ENCODE data around the gene SLC22A23.

The SLC22A23 gene

GRCh38 chr6:3323696-3324261 lies 133.1 kb downstream of the SLC22A23 start:
- H3K27ac ChIP-seq, result no peak overlapping the region
- TF ChIP-seq ZFX (IDR thresholded peaks at IDR 0.05; ENCODE audit: borderline replicate concordance), result no peak

GRCh38 chr6:3323148-3323547 lies 133.7 kb downstream of the SLC22A23 start:
- no peak overlapping the region for H3K27ac ChIP-seq
- TF ChIP-seq CTCF (IDR thresholded peaks at IDR 0.05) (no peak), ZFX (IDR thresholded peaks at IDR 0.05; ENCODE audit: borderline replicate concordance) (no peak)

GRCh38 chr6:3322366-3322890 lies 134.4 kb downstream of the SLC22A23 start:
- H3K27ac ChIP-seq, result no peak overlapping the region
- TF ChIP-seq ZFX (IDR thresholded peaks at IDR 0.05; ENCODE audit: borderline replicate concordance), result no peak
- no peak for TF ChIP-seq CTCF (IDR thresholded peaks at IDR 0.05)

- TF ChIP-seq ZFX (IDR thresholded peaks at IDR 0.05; ENCODE audit: borderline replicate concordance) (no peak), CTCF (IDR thresholded peaks at IDR 0.05) (no peak)
- H3K27ac ChIP-seq, result no peak overlapping the region
Observed at GRCh38 chr6:3321875-3322274, 135.0 kb downstream of the SLC22A23 start.

GRCh38 chr6:3321042-3321441 lies 135.8 kb downstream of the SLC22A23 start:
- no peak for TF ChIP-seq ZFX (IDR thresholded peaks at IDR 0.05; ENCODE audit: borderline replicate concordance)
- no peak for TF ChIP-seq CTCF (IDR thresholded peaks at IDR 0.05)
- H3K27ac ChIP-seq, result no peak overlapping the region

GRCh38 chr6:3320238-3320811 lies 136.5 kb downstream of the SLC22A23 start:
- no peak overlapping the region for H3K27ac ChIP-seq

GRCh38 chr6:3319610-3320200 lies 137.1 kb downstream of the SLC22A23 start:
- no peak overlapping the region for H3K27ac ChIP-seq
- TF ChIP-seq CTCF (IDR thresholded peaks at IDR 0.05) (no peak), ZFX (IDR thresholded peaks at IDR 0.05; ENCODE audit: borderline replicate concordance) (no peak)

More at GRCh38 chr6:3320238-3320811, 136.5 kb downstream of the SLC22A23 start:
- TF ChIP-seq ZFX (IDR thresholded peaks at IDR 0.05; ENCODE audit: borderline replicate concordance) (no peak), CTCF (IDR thresholded peaks at IDR 0.05) (no peak)

All from 22Rv1 (cell line).